ENCODE data around the gene MCMBP. TPM values are rescaled to one million over a fixed set of nuclear protein-coding genes. Genes with fewer than 3 reads are reported as not detected.

The MCMBP gene
- total RNA-seq, 1 experiment from 2014 or later: 87.1 TPM

- Histone ChIP-seq H2AFZ (ENCODE audit: low read length) (no peak overlapping the region), H3K23ac (ENCODE audit: insufficient read length, low read depth, low read length) (no peak overlapping the region), H3K79me1 (ENCODE audit: insufficient read depth, low read depth, low read length, poor library complexity, severe bottlenecking) (no peaks in the 10 kb centered on the region), H3K9ac (ENCODE audit: extremely low read depth, insufficient read length, low read length) (no peak overlapping the region), H3K4ac (ENCODE audit: low read depth, low read length) (no peak overlapping the region; the same call in 1 of the 2 replicates), H3K14ac (ENCODE audit: insufficient read depth, low read length) (peak overlapping the region; percentile 56; the same call in 1 of the 2 replicates), H2BK15ac (ENCODE audit: low read depth, low read length) (no peak overlapping the region), H2BK12ac (ENCODE audit: insufficient read length, low read depth, low read length) (peak overlapping the region; percentile 72), H4K20me1 (ENCODE audit: control insufficient read depth, insufficient read depth, insufficient read length) (no peaks in the 10 kb centered on the region), H4K5ac (ENCODE audit: insufficient read length, low read depth, low read length) (no peak overlapping the region), H3K56ac (ENCODE audit: insufficient read length, low read depth, low read length) (no peak overlapping the region), H2BK20ac (ENCODE audit: low read depth, low read length, poor library complexity, severe bottlenecking) (no peak overlapping the region), H3K9me3 (ENCODE audit: control insufficient read depth, low read depth, low read length) (no peaks in the 10 kb centered on the region), H3K27me3 (ENCODE audit: insufficient read depth, low read length) (no peaks in the 10 kb centered on the region), H3K4me2 (ENCODE audit: insufficient read depth, insufficient read length, low read length) (peak overlapping the region; percentile 19), H4K91ac (ENCODE audit: insufficient read length, low read depth, low read length) (no peak overlapping the region), H3K23me2 (ENCODE audit: insufficient read length, low read depth, low read length, poor library complexity, severe bottlenecking) (peaks cover 2% of the 10 kb centered on the region), H3T11ph (ENCODE audit: low read length) (no peak overlapping the region), H3K79me2 (ENCODE audit: insufficient read depth, low read length) (0 out of 2 replicates have a peak, but pooled peaks cover 1% of the 10 kb centered on the region), H2AK5ac (ENCODE audit: insufficient read length, low read length) (no peak overlapping the region), H2BK120ac (ENCODE audit: low read depth, low read length, poor library complexity, severe bottlenecking) (peak overlapping the region; percentile 73), H4K8ac (replicated peaks; ENCODE audit: insufficient read length, low read depth, low read length) (no peak overlapping the region), H3K4me1 (ENCODE audit: insufficient read depth, low read length) (peaks cover 3% of the 10 kb centered on the region; the same call in 1 of the 2 replicates), H2BK5ac (ENCODE audit: insufficient read length, low read length) (no peak overlapping the region), H3K27ac (ENCODE audit: insufficient read length, low read depth, low read length) (peak overlapping the region; percentile 95), H3K18ac (ENCODE audit: insufficient read length, low read depth, low read length) (peak overlapping the region; percentile 39)
- Mint-ChIP-seq H3K4me1 (peaks cover 46 to 62% of the 10 kb centered on the region in 2 experiments), H3K27ac (peak overlapping the region; percentile 84 to 98 (median 89)), H3K36me3 (ENCODE audit: insufficient read depth in 1 of 3, low read depth in 3 of 3) (peaks cover 1 to 2% (median 2%) of the 10 kb centered on the region in 3 experiments; a peak in 4 of 7 replicates), H3K4me3 (peak overlapping the region; percentile 9 to 62; a peak in 1 of 5 replicates), H3K9me3 (no peaks in the 10 kb centered on the region), H3K27me3 (ENCODE audit: low read depth) (no peaks in the 10 kb centered on the region)
- no CpG with 5 or more reads among the region's 5 CpGs for WGBS (ENCODE audit: extremely low coverage, insufficient read length, low lambda C conversion rate)
- DNase-seq: peak; percentile 65
- no peak for TF ChIP-seq CTCF (conservative IDR thresholded peaks at IDR 0.05)
These were observed 86.4 kb downstream of the MCMBP start for GRCh38 chr10:119786117-119786769.
